AG04449 (cell line): Measurements from ENCODE around the gene AASS.

Source experiments
- CTCF ChIA-PET: fragments of 350-600 bp; formaldehyde crosslinking; extraction: SDS; loops from one replicate; lab custom pipeline; 2021; ENCODE audit warnings: antibody characterized with exemption; lab: Yijun Ruan, JAX
- POLR2A ChIA-PET: fragments of 400-600, 350-600 bp; formaldehyde crosslinking; extraction: SDS; loops from one replicate; lab custom pipeline; 2020; ENCODE audit warnings: antibody characterized with exemption, inconsistent platforms; lab: Yijun Ruan, JAX
- DNase-seq: peaks from one replicate; pipeline ENCODE4 v3.0.0-alpha.2; 2010; ENCODE audit warnings: low read depth, low spot score
- H3K4me3 ChIP-seq: 2 replicates; pipeline ENCODE4 v1.5.1; 2011; ENCODE audit warnings: low read depth, mild to moderate bottlenecking, control low read depth, low read length
- TF ChIP-seq, protein P1 (sequence below): IDR thresholded peaks from one replicate; pipeline ENCODE4 v1.5.1; 2011; ENCODE audit warnings: mild to moderate bottlenecking, moderate library complexity, low read length, control low read depth, inconsistent platforms; ENCODE audit not compliant: insufficient read depth; ENCODE audit errors: missing control alignments

Gene AASS

DNA sequence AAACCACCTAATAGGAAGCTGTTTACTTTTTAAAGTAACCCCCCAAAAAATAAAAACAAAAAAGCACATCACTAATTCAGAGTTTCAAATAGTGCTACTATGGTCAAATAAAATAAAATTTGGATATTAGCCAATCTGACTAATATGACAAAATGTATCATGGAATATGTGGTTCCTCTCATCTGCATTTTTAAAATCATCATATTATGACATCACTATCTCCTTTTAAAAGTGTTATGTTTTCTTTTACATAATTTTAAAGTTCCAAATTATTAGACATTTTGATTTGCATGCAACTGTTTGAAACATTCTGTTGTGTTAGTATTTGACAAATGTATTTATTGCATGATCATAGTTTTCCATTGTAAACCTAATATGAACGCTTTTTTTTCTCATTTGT is 110.4 kb downstream of the AASS start:
- TF ChIP-seq, protein P1, sequence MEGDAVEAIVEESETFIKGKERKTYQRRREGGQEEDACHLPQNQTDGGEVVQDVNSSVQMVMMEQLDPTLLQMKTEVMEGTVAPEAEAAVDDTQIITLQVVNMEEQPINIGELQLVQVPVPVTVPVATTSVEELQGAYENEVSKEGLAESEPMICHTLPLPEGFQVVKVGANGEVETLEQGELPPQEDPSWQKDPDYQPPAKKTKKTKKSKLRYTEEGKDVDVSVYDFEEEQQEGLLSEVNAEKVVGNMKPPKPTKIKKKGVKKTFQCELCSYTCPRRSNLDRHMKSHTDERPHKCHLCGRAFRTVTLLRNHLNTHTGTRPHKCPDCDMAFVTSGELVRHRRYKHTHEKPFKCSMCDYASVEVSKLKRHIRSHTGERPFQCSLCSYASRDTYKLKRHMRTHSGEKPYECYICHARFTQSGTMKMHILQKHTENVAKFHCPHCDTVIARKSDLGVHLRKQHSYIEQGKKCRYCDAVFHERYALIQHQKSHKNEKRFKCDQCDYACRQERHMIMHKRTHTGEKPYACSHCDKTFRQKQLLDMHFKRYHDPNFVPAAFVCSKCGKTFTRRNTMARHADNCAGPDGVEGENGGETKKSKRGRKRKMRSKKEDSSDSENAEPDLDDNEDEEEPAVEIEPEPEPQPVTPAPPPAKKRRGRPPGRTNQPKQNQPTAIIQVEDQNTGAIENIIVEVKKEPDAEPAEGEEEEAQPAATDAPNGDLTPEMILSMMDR, result no peak
- ChIA-PET CTCF (no interaction called here), POLR2A (no interaction called here)

DNA sequence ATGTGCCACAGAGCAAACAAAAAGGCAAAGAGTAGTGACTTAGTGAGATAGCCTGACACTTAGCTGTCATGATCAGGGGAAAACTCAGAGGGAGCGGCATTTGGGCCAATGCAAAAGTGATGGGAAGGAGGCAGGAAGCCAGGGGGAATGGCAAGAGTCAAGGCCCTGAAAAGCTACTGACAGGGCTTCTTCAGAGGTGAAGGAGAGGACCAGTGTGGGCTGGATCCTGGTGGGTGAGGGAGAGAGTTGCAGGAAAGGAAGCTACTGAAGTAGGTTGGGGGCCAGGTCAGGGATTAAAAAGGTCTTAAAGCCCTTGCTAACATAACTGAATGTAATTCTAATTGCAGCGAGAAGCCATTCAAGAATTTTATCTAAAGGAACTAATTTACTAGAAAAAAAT is 117.0 kb downstream of the AASS start:
- ChIA-PET CTCF (interaction anchor here (1.4 kb wide), 1 partner anchor 31 kb away, joined by 3 read pairs; no protein-coding TSS in a partner anchor), POLR2A (no interaction called here)
- DNase-seq, result no peak
- TF ChIP-seq, protein P1, result no peak
- H3K4me3 ChIP-seq, result no peak overlapping the region

More for the DNA sequence above, 110.4 kb downstream of the AASS start:
- H3K4me3 ChIP-seq, result no peak overlapping the region
- no peak for DNase-seq
